Fibroblast of skin of left biceps (primary cell): ENCODE data around the gene STPG3.
"Not testable (repeated sequence)": the region's sequence is repeated elsewhere in the genome, so short reads cannot be mapped to it uniquely, and the experiment has no call there.

Source experiments
- DNase-seq, 2 experiments: peaks; one replicate each; pipeline ENCODE4 v3.0.0-alpha.2; 2013; ENCODE audit warnings: low read depth in 2 of 2

The STPG3 gene

DNA sequence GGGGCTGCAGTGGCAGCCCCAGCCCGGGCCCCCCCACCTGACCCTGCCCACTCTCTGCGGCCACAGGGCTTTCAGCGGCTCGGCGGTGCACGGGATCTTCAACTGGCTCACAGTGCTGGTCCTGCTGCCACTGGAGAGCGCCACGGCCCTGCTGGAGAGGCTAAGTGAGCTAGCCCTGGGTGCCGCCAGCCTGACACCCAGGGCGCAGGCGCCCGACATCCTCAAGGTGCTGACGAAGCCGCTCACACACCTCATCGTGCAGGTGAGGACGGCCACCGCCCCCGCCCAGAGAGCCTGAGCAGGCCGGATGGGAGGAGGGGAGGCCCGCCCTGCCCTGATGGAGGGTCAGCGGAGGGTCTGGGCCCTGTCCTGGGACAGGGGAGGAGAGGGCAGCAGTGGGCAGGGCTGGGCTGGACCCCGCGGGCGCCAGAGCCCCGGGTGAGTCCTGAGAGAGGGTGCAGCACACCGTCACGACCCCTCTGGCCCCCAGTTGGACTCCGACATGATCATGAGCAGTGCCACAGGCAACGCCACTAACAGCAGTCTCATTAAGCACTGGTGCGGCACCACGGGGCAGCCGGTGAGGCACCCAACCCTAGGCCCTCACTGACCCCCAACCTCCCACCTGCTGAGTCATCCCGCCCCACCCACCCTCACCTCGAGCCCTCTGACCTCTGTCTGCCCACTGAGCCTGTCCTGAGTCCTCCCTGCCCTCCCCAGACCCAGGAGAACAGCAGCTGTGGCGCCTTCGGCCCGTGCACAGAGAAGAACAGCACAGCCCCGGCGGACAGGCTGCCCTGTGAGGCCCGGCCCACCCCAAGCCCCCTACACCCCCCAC, 17.7 kb upstream of the STPG3 start:
- DNase-seq, result no peak

DNA sequence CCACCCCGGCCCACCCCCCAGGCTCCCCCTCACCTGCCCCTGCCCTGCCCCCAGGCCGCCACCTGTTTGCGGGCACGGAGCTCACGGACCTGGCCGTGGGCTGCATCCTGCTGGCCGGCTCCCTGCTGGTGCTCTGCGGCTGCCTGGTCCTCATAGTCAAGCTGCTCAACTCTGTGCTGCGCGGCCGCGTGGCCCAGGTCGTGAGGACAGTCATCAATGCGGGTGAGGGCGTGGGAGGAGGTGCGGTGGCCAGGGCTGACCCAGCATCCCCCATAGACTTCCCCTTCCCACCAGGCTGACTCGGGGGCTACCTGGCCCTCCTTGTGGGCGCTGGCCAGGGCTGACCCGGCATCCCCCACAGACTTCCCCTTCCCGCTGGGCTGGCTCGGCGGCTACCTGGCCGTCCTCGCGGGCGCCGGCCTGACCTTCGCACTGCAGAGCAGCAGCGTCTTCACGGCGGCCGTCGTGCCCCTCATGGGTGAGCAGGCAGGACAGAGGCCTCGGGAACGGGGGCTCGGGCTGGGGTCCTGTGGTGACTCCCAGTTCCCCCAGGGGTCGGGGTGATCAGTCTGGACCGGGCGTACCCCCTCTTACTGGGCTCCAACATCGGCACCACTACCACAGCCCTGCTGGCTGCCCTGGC, 16.9 kb upstream of the STPG3 start:
- DNase-seq, result no peak

DNA sequence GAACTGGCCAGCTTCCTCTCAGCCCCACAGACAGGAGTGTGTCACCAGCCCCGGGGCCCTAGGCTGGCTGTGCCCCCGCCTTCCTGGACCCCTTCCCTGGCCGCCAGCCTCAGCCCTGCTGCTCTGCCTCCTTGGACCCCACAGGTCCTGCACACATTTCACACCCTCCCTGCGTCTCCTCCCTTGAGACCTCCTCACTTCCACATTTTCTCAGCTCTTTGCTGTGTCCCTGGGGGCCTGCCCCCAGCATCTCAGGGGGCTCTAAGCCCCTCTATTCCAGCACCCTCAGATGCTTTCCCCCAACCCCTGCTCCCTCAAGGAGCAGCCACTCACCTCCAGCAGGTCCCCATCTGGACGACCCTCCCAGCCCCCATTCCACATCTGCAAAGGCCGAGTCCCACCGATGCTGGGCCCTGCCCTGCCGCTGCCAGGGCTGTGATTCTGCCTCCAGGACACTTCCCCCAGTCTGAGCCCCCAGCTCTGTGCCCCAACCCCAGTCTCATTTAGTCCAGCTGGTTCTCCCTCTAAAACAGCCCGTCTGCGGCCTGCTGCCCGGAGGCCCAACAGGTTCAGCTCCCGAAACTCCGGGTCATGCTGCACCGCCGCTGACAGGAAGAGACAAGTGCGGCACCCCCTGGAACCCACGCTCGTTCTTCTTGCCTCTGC, 16.2 kb upstream of the STPG3 start:
- DNase-seq, result no peak

DNA sequence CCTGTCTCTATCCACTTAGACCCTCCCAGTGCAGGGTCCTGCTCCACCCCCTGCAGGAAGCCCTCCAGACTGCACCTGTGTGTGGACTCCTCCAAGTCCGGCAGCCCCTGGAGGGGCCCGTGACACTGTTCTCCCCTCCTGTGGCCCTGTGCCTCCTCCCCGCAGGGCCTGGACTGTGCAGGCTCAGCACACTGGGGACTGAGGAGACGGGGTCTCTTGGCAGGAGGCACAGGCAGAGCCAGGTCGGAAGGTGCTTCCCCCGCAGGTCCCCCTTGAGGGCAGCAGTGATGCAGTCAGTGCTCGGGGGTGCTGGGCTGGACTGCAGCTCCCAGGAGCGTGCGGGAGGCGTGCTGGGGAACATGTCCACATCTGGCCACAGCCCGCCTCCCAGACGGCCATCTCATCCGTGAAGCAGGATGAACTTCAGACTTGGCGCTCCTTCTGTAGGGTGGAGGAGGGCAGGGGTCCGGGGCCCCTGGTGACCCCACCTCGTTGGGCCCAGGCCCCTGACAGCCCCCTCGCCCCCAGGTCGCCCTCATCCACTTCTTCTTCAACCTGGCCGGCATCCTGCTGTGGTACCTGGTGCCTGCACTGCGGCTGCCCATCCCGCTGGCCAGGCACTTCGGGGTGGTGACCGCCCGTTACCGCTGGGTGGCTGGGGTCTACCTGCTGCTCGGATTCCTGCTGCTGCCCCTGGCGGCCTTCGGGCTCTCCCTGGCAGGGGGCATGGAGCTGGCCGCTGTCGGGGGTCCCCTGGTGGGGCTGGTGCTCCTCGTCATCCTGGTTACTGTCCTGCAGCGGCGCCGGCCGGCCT, 15.5 kb upstream of the STPG3 start:
- no peak for DNase-seq

DNA sequence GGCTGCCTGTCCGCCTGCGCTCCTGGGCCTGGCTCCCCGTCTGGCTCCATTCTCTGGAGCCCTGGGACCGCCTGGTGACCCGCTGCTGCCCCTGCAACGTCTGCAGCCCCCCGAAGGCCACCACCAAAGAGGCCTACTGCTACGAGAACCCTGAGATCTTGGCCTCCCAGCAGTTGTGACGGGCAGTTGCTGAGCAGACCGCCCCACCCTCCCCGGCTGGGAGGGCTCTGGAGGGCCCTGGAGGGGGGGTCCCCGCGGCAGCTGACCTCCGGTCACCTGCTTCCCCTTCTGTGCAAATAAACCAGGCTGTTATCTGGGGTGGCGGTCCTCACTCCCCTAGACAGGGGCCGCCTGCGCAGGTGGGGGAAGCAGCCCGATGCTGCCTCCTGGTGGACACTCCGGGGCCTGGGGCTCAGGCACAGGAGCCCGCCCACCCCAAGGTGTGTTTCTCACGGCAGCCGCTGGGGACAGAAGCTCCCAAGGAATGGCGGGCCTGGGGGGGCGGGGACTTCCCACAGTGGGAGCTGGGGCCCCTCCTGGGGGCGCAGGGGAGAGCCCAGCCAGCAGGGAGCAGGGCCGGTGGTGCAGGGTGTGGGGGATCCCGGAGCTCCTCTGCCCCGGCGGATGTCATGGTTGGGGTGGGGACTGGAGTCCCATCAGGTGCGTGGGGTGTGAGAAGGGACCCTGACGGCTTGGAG, 14.7 kb upstream of the STPG3 start:
- no peak for DNase-seq

DNA sequence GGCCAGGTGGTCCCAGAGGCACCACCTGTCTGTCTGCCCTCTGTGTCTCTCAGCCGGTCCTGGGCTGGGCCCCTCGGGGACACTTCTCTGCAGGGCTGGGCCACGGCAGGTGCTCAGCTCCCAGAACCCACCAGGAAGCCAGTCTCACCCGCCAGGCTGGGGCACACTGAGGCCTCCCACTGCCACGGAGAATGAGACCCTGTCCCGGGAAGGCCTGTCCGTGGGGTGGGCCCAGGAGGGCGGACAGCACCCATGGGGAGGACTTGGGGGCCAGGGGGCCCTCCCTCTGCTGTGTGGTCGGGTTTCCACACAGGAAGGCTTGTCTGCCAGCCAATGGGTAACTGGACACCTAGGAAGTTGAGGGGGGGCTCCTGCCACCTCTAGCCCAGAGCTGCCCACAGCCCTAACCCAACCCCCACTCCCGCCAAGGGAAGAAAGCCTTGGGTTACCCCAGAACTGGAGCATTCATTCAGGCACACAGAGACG, 14.1 kb upstream of the STPG3 start:
- DNase-seq, result no peak

DNA sequence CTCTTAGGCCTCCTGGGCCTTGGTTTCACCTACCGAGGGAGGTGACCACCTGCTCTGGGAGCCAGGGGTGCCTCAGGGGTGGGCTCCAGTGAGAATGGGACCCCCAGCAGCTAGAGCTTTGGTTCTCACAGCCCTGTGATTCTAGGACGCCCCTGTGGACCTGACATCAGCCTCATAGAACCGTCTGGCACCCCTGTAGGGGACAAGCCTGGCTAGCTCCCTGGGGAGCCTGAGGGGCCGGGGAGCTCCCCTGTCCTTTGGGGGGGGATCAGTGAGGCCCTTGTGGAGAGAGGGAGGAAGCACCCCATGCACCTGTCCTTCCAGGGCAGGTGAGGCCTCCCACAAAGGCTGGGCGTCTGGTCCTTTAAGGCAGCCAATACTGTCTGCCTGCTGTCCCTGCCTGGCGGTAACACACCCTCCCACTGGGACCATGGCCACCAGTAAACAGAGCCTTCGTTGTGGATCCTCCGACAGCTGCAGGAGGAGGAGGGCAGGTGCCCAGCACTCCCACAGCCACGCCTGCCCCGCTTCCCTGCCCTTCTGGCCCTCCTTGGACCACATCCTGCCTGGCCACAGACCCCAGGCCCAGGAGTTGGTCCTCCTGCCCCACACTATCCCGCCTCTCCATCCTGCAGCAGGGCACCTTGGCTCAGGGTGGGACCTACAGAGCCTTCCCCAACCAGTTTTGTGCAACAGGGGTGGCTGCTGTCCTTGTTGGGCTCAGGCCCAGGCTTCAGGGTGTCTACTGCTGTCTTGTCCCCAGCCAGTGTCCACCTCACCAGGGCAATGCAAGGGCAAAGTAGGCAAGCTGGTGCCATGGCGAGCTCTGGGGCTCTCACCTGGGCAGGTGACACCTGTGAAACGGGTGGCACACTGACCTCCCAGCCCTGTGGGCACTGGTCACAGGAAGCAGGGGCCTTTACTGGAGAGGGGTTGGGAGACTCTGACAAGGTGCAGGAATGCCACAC, 13.0 kb upstream of the STPG3 start:
- no peak for DNase-seq

DNA sequence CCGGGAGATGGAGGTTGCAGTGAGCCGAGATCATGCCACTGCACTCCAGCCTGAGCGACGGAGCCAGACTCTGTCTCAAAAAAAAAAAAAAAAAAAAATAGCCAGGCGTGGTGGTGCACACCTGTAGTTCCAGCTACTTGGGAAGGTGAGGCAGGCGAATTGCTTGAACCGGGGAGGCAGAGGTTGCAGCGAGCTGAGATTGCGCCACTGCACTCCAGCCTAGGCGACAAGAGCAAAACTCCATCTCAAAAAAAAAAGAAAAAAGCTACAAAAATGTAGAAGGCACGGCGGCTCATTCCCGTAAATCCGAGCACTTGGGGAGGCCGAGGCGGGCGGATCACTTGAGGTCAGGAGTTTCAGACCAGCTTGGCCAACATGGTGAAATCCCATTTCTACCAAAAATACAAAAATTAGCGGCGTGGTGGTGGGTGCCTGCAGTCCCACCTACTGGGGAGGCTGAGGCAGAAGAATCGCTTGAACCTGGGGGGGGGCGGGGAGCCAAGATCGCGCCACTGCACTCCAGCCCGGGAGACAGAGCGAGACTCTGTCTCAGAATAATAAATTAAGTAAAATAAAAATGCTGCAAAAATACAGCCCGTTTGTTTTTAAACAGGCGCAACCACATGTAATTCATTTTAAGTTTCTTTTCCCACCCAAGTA, 11.4 kb upstream of the STPG3 start:
- not testable (repeated sequence) for DNase-seq

DNA sequence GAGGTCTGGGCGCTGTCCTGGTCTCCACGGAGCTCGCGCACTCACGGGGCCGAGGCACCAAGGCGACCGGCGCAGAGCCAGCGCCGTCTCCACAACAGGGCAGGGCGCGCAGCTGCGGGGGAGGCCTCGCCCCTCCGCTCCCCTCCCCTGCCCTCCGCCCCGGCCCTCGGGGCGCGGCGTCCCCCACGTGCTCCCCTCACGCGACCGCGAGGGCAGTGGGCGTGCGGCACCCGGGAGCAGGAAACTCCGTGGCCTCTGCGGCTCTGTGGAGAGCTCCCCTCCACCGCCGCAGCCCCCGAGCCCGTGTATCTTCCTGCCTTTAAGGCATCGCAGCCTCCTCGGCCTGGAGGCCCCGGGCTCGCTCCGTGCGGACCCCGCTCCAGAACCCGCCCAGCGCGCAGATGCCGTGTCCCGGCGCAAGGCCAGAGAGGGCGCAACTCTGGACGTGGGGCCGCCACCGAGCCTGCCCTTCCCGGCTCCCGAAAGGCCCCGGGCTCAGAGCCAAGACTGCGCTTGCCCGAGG, 10.7 kb upstream of the STPG3 start:
- DNase-seq, result no peak

DNA sequence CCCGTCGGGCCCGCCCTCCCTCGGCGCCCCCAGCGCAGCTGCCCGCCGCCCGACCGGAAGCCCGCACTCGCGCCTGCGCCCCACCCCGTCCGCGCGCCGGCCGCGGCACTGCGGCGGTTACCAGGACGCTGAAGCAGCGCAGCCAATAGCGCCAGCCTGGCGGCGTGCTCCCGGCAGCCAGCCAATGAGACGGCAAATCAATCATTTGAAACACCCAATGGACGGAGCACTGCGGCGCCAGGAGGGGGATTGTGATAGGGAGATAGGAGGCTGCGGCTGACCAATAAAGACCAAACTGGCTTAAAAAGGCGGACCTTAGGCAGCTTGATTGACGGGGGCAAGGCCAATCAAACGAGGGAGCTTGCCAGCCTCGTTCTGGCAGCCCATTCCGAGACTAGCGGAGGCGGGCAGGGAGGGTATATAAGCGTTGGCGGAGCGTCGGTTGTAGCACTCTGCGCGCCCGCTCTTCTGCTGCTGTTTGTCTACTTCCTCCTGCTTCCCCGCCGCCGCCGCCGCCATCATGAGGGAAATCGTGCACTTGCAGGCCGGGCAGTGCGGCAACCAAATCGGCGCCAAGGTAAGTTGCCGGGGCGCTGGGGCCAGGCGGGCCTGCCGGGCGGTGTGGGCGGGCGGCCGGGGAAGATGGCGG, 10.1 kb upstream of the STPG3 start, which contains the start of gene TUBB4B:
TUBB4B (plus strand) TSS at position 447 of the 649 bp plus-strand sequence; CDS start at position 521, 74 bp downstream.
- DNase-seq, result peak; percentile 100

DNA sequence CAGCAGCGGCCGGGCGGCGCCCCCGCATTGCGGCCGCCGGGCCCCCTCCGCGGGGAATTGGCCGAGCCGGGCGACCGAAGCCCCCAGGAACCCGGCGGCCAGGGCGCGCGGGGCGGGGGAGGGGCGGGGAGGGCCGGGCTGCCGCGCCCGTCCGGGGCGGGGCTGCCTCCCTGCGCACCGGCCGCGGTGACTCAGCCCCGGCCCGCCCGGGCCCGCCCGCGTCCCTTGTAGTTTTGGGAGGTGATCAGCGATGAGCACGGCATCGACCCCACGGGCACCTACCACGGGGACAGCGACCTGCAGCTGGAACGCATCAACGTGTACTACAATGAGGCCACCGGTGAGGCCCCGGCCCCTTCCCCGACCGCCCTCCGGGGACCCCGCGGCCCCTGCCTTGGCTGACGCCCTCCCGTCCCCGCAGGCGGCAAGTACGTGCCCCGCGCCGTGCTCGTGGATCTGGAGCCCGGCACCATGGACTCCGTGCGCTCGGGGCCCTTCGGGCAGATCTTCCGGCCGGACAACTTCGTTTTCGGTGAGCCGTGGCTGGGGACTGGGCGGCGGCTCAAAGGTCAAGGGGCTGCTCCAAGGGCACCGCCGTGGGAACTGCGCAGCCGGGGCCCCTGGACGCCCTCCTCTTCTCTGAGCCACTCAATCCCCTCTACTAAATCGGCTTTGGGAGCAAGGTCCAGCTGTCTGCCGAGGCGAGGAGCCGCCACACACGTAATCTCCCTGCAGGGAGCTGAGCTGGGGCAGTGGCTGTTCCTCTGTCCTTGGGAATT, 9.4 kb upstream of the STPG3 start:
- no peak for DNase-seq

DNA sequence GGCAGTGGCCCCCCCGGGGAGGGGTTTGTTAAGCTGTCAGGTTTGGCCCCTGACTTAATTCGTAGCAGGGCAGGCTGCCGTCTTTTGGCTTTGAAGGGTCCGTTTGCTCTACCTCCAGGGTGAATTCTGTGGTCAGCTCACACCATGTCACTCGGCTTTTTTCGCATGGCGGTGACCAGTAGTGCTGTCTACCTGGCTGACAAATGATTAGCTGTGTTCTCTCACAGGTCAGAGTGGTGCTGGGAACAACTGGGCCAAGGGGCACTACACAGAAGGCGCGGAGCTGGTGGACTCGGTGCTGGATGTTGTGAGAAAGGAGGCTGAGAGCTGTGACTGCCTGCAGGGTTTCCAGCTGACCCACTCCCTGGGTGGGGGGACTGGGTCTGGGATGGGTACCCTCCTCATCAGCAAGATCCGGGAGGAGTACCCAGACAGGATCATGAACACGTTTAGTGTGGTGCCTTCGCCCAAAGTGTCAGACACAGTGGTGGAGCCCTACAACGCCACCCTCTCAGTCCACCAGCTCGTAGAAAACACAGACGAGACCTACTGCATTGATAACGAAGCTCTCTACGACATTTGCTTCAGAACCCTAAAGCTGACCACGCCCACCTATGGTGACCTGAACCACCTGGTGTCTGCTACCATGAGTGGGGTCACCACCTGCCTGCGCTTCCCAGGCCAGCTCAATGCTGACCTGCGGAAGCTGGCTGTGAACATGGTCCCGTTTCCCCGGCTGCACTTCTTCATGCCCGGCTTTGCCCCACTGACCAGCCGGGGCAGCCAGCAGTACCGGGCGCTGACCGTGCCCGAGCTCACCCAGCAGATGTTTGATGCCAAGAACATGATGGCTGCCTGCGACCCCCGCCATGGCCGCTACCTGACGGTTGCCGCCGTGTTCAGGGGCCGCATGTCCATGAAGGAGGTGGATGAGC, 8.6 kb upstream of the STPG3 start:
- no peak for DNase-seq

DNA sequence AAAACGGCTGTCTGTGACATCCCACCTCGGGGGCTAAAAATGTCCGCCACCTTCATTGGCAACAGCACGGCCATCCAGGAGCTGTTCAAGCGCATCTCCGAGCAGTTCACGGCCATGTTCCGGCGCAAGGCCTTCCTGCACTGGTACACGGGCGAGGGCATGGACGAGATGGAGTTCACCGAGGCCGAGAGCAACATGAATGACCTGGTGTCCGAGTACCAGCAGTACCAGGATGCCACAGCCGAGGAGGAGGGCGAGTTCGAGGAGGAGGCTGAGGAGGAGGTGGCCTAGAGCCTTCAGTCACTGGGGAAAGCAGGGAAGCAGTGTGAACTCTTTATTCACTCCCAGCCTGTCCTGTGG, 7.8 kb upstream of the STPG3 start:
- DNase-seq, result not testable (repeated sequence)

DNA sequence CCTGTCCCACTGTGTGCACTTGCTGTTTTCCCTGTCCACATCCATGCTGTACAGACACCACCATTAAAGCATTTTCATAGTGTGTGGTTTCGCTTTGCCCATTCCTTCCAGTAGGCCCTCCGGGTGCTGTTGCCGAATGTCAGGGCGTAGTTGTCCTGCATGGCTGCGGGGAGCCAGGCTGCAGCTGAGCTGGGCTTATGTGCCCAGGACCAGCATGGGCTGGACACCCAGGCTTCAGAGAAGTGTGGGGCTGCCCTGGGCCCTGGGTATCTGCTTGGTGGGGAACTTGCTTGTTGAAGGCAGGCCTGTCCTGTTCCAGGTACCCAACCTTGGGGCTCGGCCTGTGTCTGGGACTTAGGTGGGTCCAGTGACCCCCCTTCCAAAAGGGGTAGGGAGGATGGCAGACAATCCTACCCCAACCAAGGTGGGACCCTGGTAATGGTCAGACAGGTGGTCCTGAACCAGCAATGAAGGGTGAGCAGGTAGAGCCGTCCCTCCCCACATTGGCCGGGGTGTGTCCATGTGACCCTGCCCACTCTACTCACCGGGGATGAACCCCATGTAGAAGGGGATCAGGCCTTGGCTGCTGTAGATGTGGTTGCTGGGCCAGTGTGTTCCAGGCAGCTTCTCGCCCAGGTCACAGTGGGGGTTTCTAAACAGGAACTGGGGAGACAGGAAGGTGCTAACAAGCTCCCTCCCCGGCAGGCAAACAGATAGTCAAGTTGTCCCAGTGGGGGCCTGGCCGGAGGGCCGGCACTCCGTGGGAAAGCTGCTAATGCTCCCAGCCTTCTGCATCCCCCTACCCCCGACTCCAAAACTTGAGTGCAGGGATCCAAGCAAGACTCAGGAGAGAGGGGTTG, 7.2 kb upstream of the STPG3 start:
- no peak for DNase-seq
